HepG2 (cell line): Measurements from ENCODE around the gene DMXL2. TPM values are rescaled to one million over a fixed set of nuclear protein-coding genes. Genes with fewer than 3 reads are reported as not detected.

Experiments used
- CC2D1A ChIP-seq: sonication (generic); formaldehyde crosslinking; IDR thresholded peaks from 2 replicates; pipeline ENCODE4 v1.8.1; 2023; ENCODE audit warnings: mild to moderate bottlenecking, missing genetic modification reagents
- ELF4 ChIP-seq: sonication (generic); formaldehyde crosslinking; IDR thresholded peaks from 2 replicates; pipeline ENCODE4 v1.5.0; 2020; ENCODE audit warnings: missing genetic modification reagents, mild to moderate bottlenecking, moderate library complexity, borderline replicate concordance
- HNRNPLL ChIP-seq: fragments of 200-400 bp; formaldehyde crosslinking; IDR thresholded peaks from 2 replicates; pipeline ENCODE4 v1.6.1; 2017; ENCODE audit warnings: mild to moderate bottlenecking, low read depth, low read length; ENCODE audit not compliant: poor library complexity, severe bottlenecking
- HOXA7 ChIP-seq: sonication (generic); formaldehyde crosslinking; IDR thresholded peaks from 2 replicates; pipeline ENCODE4 v1.8.1; 2022; ENCODE audit warnings: mild to moderate bottlenecking, missing genetic modification reagents, moderate library complexity
- JUNB ChIP-seq: sonication (generic); formaldehyde crosslinking; IDR thresholded peaks from 2 replicates; pipeline ENCODE4 v1.8.0; 2022; ENCODE audit warnings: missing genetic modification reagents, mild to moderate bottlenecking, borderline replicate concordance
- NR2F6 ChIP-seq, 2 experiments: IDR thresholded peaks; 2 replicates each; pipeline ENCODE4 v1.6.1; 2016; ENCODE audit warnings: antibody characterized with exemption in 1 of 2, mild to moderate bottlenecking in 1 of 2
- NRL ChIP-seq: sonication (generic); formaldehyde crosslinking; IDR thresholded peaks from 2 replicates; pipeline ENCODE4 v1.5.0; 2020; ENCODE audit warnings: missing genetic modification reagents, mild to moderate bottlenecking, moderate library complexity, borderline replicate concordance
- RARG ChIP-seq: sonication (generic); formaldehyde crosslinking; IDR thresholded peaks from 2 replicates; pipeline ENCODE4 v1.4.0; 2020; ENCODE audit warnings: low read depth, mild to moderate bottlenecking, missing genetic modification reagents
- SMC3 ChIP-seq: IDR thresholded peaks from 2 replicates; pipeline ENCODE4 v1.6.1; 2011; ENCODE audit warnings: low read length, improper control_type of control experiment
- SUZ12 ChIP-seq: fragments of 150-350 bp; IDR thresholded peaks from 2 replicates; pipeline ENCODE4 v1.6.1; 2014; ENCODE audit warnings: low read depth, low read length
- U2AF2 ChIP-seq: fragments of 200-400 bp; formaldehyde crosslinking; IDR thresholded peaks from 2 replicates; pipeline ENCODE4 v1.6.1; 2017; ENCODE audit warnings: low read depth, mild to moderate bottlenecking, low read length
- ZNF10 ChIP-seq: sonication (generic); formaldehyde crosslinking; IDR thresholded peaks from 2 replicates; pipeline ENCODE4 v1.4.0; 2020; ENCODE audit warnings: mild to moderate bottlenecking, low read depth, missing genetic modification reagents, borderline replicate concordance
- ZNF841 ChIP-seq: sonication (generic); formaldehyde crosslinking; IDR thresholded peaks from 2 replicates; pipeline ENCODE4 v1.8.1; 2023; ENCODE audit warnings: missing genetic modification reagents, borderline replicate concordance
- ZNF891 ChIP-seq: sonication (generic); formaldehyde crosslinking; IDR thresholded peaks from 2 replicates; pipeline ENCODE4 v1.5.0; 2020; ENCODE audit warnings: mild to moderate bottlenecking, missing genetic modification reagents
- polyA plus RNA-seq, 8 experiments: library from polyadenylated mRNA; depleted of rRNA in 3 of 8; stranded (reverse) in 7 of 8; unstranded in 1 of 8; fragments of >200 nt; fragmentation: Illumina TruSeq in 4 of 8; extraction: Trizol in 4 of 8; gene quantifications; 2 replicates each; pipeline versions ENCODE4 v1.2.1 to v1.2.3, GENCODE V29; 2011 to 2016; ENCODE audit warnings: low read depth in 4 of 8, missing spikeins in 1 of 8, mixed read lengths in 1 of 8; ENCODE audit not compliant: insufficient read depth in 1 of 8
- total RNA-seq, 5 experiments: library from RNA; depleted of rRNA; stranded (reverse); fragments of >200 nt; fragmentation: Illumina TruSeq; extraction: Trizol; gene quantifications; 2 replicates each; pipeline ENCODE4 v1.2.3, GENCODE V29; 2016; ENCODE audit warnings: low read depth in 1 of 5
- TF ChIP-seq, protein P1 (sequence below): sonication (generic); formaldehyde crosslinking; IDR thresholded peaks from 2 replicates; pipeline ENCODE4 v1.8.0; 2022; ENCODE audit warnings: missing genetic modification reagents, mild to moderate bottlenecking, borderline replicate concordance
- TF ChIP-seq, protein P2 (sequence below): IDR thresholded peaks from 2 replicates; pipeline ENCODE4 v1.6.1; 2016; ENCODE audit warnings: control low read depth
- TF ChIP-seq, protein P3 (sequence below): IDR thresholded peaks from 2 replicates; pipeline ENCODE4 v1.6.1; 2016; ENCODE audit warnings: low read depth, missing genetic modification reagents, missing compliant biosample characterization
- TF ChIP-seq, protein P4 (sequence below): IDR thresholded peaks from 2 replicates; pipeline ENCODE4 v1.6.1; 2018; ENCODE audit warnings: missing genetic modification reagents
- TF ChIP-seq, protein P5 (sequence below): sonication (generic); formaldehyde crosslinking; IDR thresholded peaks from 2 replicates; pipeline ENCODE4 v1.4.0; 2020; ENCODE audit warnings: missing genetic modification reagents, borderline replicate concordance

The DMXL2 gene
- total and polyA plus RNA-seq, 2 of the 13 experiments (the other 11 are each of a cell fraction or from before 2014, with no cell fraction given) = 11.6 to 15.3 TPM

DNA sequence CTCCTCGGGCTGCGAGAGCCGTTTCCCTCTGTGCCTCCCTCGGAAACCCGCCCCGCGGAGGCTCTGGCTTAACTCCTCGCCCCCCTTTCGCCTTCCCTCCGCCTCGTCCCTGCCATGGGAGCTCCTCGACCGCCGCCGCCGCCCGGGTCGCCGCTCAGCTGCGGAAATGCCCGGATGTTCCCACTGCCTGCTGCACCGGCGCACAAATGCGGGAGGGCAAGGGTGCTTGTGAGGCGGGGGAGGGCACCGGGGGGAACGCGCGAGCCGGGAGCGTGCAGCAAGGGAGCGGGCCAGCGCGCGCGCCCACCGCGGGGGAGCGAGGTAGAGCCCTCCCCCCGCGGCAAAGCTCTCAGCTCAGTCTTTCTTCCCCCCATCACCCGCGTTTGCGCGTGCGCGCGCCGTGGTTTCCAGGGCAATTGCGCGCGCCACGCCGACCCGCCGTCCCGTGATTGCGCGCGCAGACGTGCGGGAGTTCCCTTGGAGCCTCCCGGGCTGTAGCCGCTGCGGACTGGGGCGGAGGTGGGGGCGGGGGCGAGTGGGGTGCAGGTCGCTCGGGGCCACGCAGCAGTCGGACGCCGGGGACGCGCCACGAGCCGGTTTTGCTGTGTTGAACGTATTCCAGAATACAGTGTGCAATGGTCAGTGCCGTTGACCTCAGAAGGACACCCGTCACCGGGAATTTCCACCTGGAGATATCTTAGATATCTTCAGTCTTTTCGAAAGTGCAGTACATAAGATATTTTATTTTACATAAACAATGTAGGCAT lies at the start of gene DMXL2 (continued):
- TF ChIP-seq, protein P1, sequence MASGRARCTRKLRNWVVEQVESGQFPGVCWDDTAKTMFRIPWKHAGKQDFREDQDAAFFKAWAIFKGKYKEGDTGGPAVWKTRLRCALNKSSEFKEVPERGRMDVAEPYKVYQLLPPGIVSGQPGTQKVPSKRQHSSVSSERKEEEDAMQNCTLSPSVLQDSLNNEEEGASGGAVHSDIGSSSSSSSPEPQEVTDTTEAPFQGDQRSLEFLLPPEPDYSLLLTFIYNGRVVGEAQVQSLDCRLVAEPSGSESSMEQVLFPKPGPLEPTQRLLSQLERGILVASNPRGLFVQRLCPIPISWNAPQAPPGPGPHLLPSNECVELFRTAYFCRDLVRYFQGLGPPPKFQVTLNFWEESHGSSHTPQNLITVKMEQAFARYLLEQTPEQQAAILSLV (CRISPR knock-in tag) = no peak
- TF ChIP-seq, protein P2, sequence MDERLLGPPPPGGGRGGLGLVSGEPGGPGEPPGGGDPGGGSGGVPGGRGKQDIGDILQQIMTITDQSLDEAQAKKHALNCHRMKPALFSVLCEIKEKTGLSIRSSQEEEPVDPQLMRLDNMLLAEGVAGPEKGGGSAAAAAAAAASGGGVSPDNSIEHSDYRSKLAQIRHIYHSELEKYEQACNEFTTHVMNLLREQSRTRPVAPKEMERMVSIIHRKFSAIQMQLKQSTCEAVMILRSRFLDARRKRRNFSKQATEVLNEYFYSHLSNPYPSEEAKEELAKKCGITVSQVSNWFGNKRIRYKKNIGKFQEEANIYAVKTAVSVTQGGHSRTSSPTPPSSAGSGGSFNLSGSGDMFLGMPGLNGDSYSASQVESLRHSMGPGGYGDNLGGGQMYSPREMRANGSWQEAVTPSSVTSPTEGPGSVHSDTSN (CRISPR knock-in tag) = no peak
- TF ChIP-seq NR2F6 (IDR thresholded peaks at IDR 0.05) (no peak), NR2F6 (CRISPR knock-in tag; IDR thresholded peaks at IDR 0.05) (peak; percentile 29; the same call in 1 of the 2 replicates), JUNB (CRISPR knock-in tag) (no peak), CC2D1A (CRISPR knock-in tag) (no peak), HOXA7 (CRISPR knock-in tag) (no peak), RARG (CRISPR knock-in tag) (no peak), U2AF2 (no peak), SUZ12 (no peak), SMC3 (no peak), HNRNPLL (peak; percentile 99), ZNF891 (CRISPR knock-in tag) (peak; percentile 85), ELF4 (CRISPR knock-in tag) (no peak), ZNF841 (CRISPR knock-in tag) (no peak; the same call in 1 of the 2 replicates), NRL (CRISPR knock-in tag) (peak; percentile 79; the same call in 1 of the 2 replicates), ZNF10 (no peak)
- TF ChIP-seq, protein P3, sequence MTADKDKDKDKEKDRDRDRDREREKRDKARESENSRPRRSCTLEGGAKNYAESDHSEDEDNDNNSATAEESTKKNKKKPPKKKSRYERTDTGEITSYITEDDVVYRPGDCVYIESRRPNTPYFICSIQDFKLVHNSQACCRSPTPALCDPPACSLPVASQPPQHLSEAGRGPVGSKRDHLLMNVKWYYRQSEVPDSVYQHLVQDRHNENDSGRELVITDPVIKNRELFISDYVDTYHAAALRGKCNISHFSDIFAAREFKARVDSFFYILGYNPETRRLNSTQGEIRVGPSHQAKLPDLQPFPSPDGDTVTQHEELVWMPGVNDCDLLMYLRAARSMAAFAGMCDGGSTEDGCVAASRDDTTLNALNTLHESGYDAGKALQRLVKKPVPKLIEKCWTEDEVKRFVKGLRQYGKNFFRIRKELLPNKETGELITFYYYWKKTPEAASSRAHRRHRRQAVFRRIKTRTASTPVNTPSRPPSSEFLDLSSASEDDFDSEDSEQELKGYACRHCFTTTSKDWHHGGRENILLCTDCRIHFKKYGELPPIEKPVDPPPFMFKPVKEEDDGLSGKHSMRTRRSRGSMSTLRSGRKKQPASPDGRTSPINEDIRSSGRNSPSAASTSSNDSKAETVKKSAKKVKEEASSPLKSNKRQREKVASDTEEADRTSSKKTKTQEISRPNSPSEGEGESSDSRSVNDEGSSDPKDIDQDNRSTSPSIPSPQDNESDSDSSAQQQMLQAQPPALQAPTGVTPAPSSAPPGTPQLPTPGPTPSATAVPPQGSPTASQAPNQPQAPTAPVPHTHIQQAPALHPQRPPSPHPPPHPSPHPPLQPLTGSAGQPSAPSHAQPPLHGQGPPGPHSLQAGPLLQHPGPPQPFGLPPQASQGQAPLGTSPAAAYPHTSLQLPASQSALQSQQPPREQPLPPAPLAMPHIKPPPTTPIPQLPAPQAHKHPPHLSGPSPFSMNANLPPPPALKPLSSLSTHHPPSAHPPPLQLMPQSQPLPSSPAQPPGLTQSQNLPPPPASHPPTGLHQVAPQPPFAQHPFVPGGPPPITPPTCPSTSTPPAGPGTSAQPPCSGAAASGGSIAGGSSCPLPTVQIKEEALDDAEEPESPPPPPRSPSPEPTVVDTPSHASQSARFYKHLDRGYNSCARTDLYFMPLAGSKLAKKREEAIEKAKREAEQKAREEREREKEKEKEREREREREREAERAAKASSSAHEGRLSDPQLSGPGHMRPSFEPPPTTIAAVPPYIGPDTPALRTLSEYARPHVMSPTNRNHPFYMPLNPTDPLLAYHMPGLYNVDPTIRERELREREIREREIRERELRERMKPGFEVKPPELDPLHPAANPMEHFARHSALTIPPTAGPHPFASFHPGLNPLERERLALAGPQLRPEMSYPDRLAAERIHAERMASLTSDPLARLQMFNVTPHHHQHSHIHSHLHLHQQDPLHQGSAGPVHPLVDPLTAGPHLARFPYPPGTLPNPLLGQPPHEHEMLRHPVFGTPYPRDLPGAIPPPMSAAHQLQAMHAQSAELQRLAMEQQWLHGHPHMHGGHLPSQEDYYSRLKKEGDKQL (CRISPR knock-in tag) = no peak
- TF ChIP-seq, protein P4, sequence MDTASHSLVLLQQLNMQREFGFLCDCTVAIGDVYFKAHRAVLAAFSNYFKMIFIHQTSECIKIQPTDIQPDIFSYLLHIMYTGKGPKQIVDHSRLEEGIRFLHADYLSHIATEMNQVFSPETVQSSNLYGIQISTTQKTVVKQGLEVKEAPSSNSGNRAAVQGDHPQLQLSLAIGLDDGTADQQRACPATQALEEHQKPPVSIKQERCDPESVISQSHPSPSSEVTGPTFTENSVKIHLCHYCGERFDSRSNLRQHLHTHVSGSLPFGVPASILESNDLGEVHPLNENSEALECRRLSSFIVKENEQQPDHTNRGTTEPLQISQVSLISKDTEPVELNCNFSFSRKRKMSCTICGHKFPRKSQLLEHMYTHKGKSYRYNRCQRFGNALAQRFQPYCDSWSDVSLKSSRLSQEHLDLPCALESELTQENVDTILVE (CRISPR knock-in tag) = no peak
- TF ChIP-seq, protein P5, sequence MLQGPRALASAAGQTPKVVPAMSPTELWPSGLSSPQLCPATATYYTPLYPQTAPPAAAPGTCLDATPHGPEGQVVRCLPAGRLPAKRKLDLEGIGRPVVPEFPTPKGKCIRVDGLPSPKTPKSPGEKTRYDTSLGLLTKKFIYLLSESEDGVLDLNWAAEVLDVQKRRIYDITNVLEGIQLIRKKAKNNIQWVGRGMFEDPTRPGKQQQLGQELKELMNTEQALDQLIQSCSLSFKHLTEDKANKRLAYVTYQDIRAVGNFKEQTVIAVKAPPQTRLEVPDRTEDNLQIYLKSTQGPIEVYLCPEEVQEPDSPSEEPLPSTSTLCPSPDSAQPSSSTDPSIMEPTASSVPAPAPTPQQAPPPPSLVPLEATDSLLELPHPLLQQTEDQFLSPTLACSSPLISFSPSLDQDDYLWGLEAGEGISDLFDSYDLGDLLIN = no peak
